Right atrium auricular region (tissue), 2 donors: ENCODE data around the gene SMAP1. TPM values are rescaled to one million over a fixed set of nuclear protein-coding genes. Genes with fewer than 3 reads are reported as not detected.
"Not testable (repeated sequence)": the region's sequence is repeated elsewhere in the genome, so short reads cannot be mapped to it uniquely, and the experiment has no call there.

Experiments used
- DNase-seq: peaks from one replicate; pipeline ENCODE4 v3.0.0-alpha.2; 2019; ENCODE audit warnings: low spot score
- H3K27ac ChIP-seq, 2 donors: fragments of 200-600 bp; sonication (generic); 1 replicate in 1 of 2; 2 replicates in 1 of 2; pipeline ENCODE4 v1.5.1; 2016 to 2019
- H3K27me3 ChIP-seq, 2 donors: fragments of 200-600 bp; sonication (generic); one replicate each; pipeline versions ENCODE4 v1.5.1 to v1.6.0; 2017 to 2019
- H3K36me3 ChIP-seq: fragments of 200-600 bp; sonication (generic); one replicate; pipeline ENCODE4 v1.5.1; 2016
- H3K4me1 ChIP-seq, 2 donors: fragments of 200-600 bp; sonication (generic); one replicate each; pipeline versions ENCODE4 v1.5.1 to v1.6.0; 2017 to 2019
- H3K4me3 ChIP-seq, 2 donors: fragments of 200-600 bp; sonication (generic); 1 replicate in 1 of 2; 2 replicates in 1 of 2; pipeline ENCODE4 v1.5.1; 2017 to 2019; ENCODE audit warnings: mild to moderate bottlenecking in 1 of 2, moderate library complexity in 1 of 2
- H3K9me3 ChIP-seq, 2 donors: fragments of 200-600 bp; sonication (generic); one replicate each; pipeline ENCODE4 v1.5.1; 2019
- CTCF ChIP-seq, 2 donors: fragments of 200-600 bp; sonication (generic); IDR thresholded peaks; one replicate each; pipeline ENCODE4 v1.5.1; 2019; ENCODE audit warnings: antibody characterized with exemption in 2 of 2
- total RNA-seq, 2 donors: library from RNA; depleted of rRNA; stranded (reverse); fragments of >200 nt; gene quantifications; one replicate each; pipeline ENCODE4 v1.1.0, GENCODE V29; 2016

SMAP1 gene
- total RNA-seq, 2 donors from 2014 or later = 23.7 to 30.4 TPM

GRCh38 chr6:70734381-70734780 lies 66.7 kb downstream of the SMAP1 start:
- H3K4me3 ChIP-seq = no peak overlapping the region
- H3K9me3 ChIP-seq = no peaks in the 10 kb centered on the region
- peaks cover 6% of the 10 kb centered on the region for H3K36me3 ChIP-seq
- TF ChIP-seq CTCF (IDR thresholded peaks at IDR 0.05) = no peak
- DNase-seq = no peak
- H3K27ac ChIP-seq = no peak overlapping the region
- H3K4me1 ChIP-seq = no peaks in the 10 kb centered on the region
- no peaks in the 10 kb centered on the region for H3K27me3 ChIP-seq

- no peak for DNase-seq
- Histone ChIP-seq H3K27me3 (no peaks in the 10 kb centered on the region), H3K36me3 (peaks cover 6% of the 10 kb centered on the region), H3K4me1 (no peaks in the 10 kb centered on the region), H3K27ac (no peak overlapping the region), H3K9me3 (no peaks in the 10 kb centered on the region), H3K4me3 (no peak overlapping the region)
- no peak for TF ChIP-seq CTCF (IDR thresholded peaks at IDR 0.05)
These were observed 67.3 kb downstream of the SMAP1 start for GRCh38 chr6:70734979-70735378.

- DNase-seq = no peak
- Histone ChIP-seq H3K4me1 (no peaks in the 10 kb centered on the region), H3K27ac (no peak overlapping the region), H3K4me3 (no peak overlapping the region), H3K27me3 (no peaks in the 10 kb centered on the region), H3K9me3 (no peaks in the 10 kb centered on the region), H3K36me3 (peaks cover 6% of the 10 kb centered on the region)
- TF ChIP-seq CTCF (IDR thresholded peaks at IDR 0.05) = no peak
These were observed 67.8 kb downstream of the SMAP1 start for GRCh38 chr6:70735513-70735912.

- Histone ChIP-seq H3K9me3 (no peaks in the 10 kb centered on the region), H3K4me1 (no peaks in the 10 kb centered on the region), H3K36me3 (peaks cover 6% of the 10 kb centered on the region), H3K27ac (no peak overlapping the region), H3K4me3 (no peak overlapping the region), H3K27me3 (no peaks in the 10 kb centered on the region)
- DNase-seq = no peak
- TF ChIP-seq CTCF (IDR thresholded peaks at IDR 0.05) = no peak
These were observed 70.3 kb downstream of the SMAP1 start for GRCh38 chr6:70738028-70738427.

GRCh38 chr6:70739534-70739933 lies 71.9 kb downstream of the SMAP1 start:
- no peak overlapping the region for H3K27ac ChIP-seq
- no peak for DNase-seq
- H3K9me3 ChIP-seq = no peaks in the 10 kb centered on the region
- TF ChIP-seq CTCF (IDR thresholded peaks at IDR 0.05) = no peak
- peaks cover 2% of the 10 kb centered on the region for H3K36me3 ChIP-seq
- no peaks in the 10 kb centered on the region for H3K27me3 ChIP-seq
- no peak overlapping the region for H3K4me3 ChIP-seq
- no peaks in the 10 kb centered on the region for H3K4me1 ChIP-seq

- not testable (repeated sequence) for DNase-seq, H3K27ac ChIP-seq, H3K27me3 ChIP-seq, H3K9me3 ChIP-seq, H3K4me1 ChIP-seq, H3K36me3 ChIP-seq, H3K4me3 ChIP-seq
These were observed 73.1 kb downstream of the SMAP1 start for GRCh38 chr6:70740746-70741145.

GRCh38 chr6:70742462-70742861 lies 74.8 kb downstream of the SMAP1 start:
- H3K27me3 ChIP-seq, H3K27ac ChIP-seq, H3K9me3 ChIP-seq, H3K36me3 ChIP-seq, H3K4me1 ChIP-seq, DNase-seq, H3K4me3 ChIP-seq: not testable (repeated sequence)
